Keratinocyte (primary cell): ENCODE results near the gene SKOR2. TPM values are rescaled to one million over a fixed set of nuclear protein-coding genes. Genes with fewer than 3 reads are reported as not detected.
"Not testable (repeated sequence)": the region's sequence is repeated elsewhere in the genome, so short reads cannot be mapped to it uniquely, and the experiment has no call there.

Experiments
- DNase-seq: peaks from one replicate; pipeline ENCODE4 v3.0.0-alpha.2; 2011; ENCODE audit warnings: low read depth, missing footprints, low spot score
- FAIRE-seq: peaks from 2 replicates; lab custom pipeline; 2011; peaks lifted over from hg19 to GRCh38; lab: Jason Lieb, UNC
- H2AFZ ChIP-seq: 2 replicates; pipeline ENCODE4 v1.6.0; 2012; ENCODE audit warnings: low read length, control low read depth, inconsistent platforms; ENCODE audit not compliant: control insufficient read depth
- H3K27ac ChIP-seq: 2 replicates; pipeline ENCODE4 v1.5.1; 2011; ENCODE audit warnings: low read length; ENCODE audit not compliant: control insufficient read depth, insufficient read depth
- H3K27me3 ChIP-seq: 3 replicates; pipeline ENCODE4 v1.6.0; 2011; ENCODE audit warnings: low read length; ENCODE audit not compliant: control insufficient read depth, insufficient read depth; ENCODE audit errors: extremely low read depth
- H3K36me3 ChIP-seq, 2 experiments: 2 replicates in 1 of 2; 3 replicates in 1 of 2; pipeline ENCODE4 v1.5.1; 2011; ENCODE audit warnings: low read length in 2 of 2, mild to moderate bottlenecking in 1 of 2; ENCODE audit not compliant: control insufficient read depth in 2 of 2, insufficient read depth in 2 of 2; ENCODE audit errors: extremely low read depth in 1 of 2
- H3K4me1 ChIP-seq: 3 replicates; pipeline ENCODE4 v1.5.1; 2011; ENCODE audit warnings: low read length; ENCODE audit not compliant: control insufficient read depth, insufficient read depth; ENCODE audit errors: extremely low read depth
- H3K4me2 ChIP-seq: 3 replicates; pipeline ENCODE4 v1.6.0; 2011; ENCODE audit warnings: low read depth, low read length; ENCODE audit not compliant: control insufficient read depth, insufficient read depth; ENCODE audit errors: extremely low read depth
- H3K4me3 ChIP-seq, 3 experiments: fragments of 200-600 bp in 1 of 3; sonication (generic) in 1 of 3; 2 replicates in 2 of 3; 3 replicates in 1 of 3; pipeline ENCODE4 v1.5.1; 2011 to 2016; ENCODE audit warnings: low read length in 3 of 3, mild to moderate bottlenecking in 3 of 3, control low read depth in 2 of 3, inconsistent platforms in 1 of 3, low read depth in 1 of 3, mixed read lengths in 1 of 3, mixed run types in 1 of 3, moderate library complexity in 1 of 3; ENCODE audit not compliant: control insufficient read depth in 2 of 3, insufficient read depth in 2 of 3; ENCODE audit errors: extremely low read depth in 1 of 3
- H3K79me2 ChIP-seq: 2 replicates; pipeline ENCODE4 v1.6.0; 2012; ENCODE audit warnings: low read length; ENCODE audit not compliant: control insufficient read depth, insufficient read depth
- H3K9ac ChIP-seq: 3 replicates; pipeline ENCODE4 v1.6.0; 2011; ENCODE audit warnings: low read length; ENCODE audit not compliant: control insufficient read depth, insufficient read depth; ENCODE audit errors: extremely low read depth
- H3K9me1 ChIP-seq: 3 replicates; pipeline ENCODE4 v1.6.0; 2011; ENCODE audit warnings: low read length; ENCODE audit not compliant: control insufficient read depth, insufficient read depth; ENCODE audit errors: extremely low read depth
- H3K9me3 ChIP-seq: 2 replicates; pipeline ENCODE4 v1.5.1; 2012; ENCODE audit warnings: low read depth, low read length; ENCODE audit not compliant: control insufficient read depth
- H4K20me1 ChIP-seq: 3 replicates; pipeline ENCODE4 v1.6.0; 2011; ENCODE audit warnings: low read length; ENCODE audit not compliant: control insufficient read depth, insufficient read depth; ENCODE audit errors: extremely low read depth
- EZH2 ChIP-seq: IDR thresholded peaks from one replicate; pipeline ENCODE4 v1.6.1; 2012; ENCODE audit warnings: inconsistent platforms, mild to moderate bottlenecking, low read length, moderate library complexity
- dilution Hi-C: fragments of 300-500 bp; cut with MboI; formaldehyde crosslinking; loops from one replicate; pipeline ENCODE4 v1.7.0; 2020; ENCODE audit warnings: low sequenced_read_pairs; ENCODE audit not compliant: extremely low pct_ligation_motif_present
- polyA plus RNA-seq, 5 experiments: library from polyadenylated mRNA; depleted of rRNA in 3 of 5; stranded (reverse) in 3 of 5; stranded (forward) in 1 of 5; unstranded in 1 of 5; fragments of >200 nt; gene quantifications; 1 replicate in 1 of 5; 2 replicates in 3 of 5; 3 replicates in 1 of 5; pipeline versions ENCODE4 v1.2.1 to v1.2.3, GENCODE V29; 2011 to 2012; ENCODE audit warnings: missing spikeins in 2 of 5, low read depth in 1 of 5, low replicate concordance in 1 of 5
- TF ChIP-seq, protein P1 (sequence below), 3 experiments: IDR thresholded peaks in 1 of 3; conservative IDR thresholded peaks in 1 of 3; optimal IDR thresholded peaks in 1 of 3; 2 replicates in 2 of 3; 3 replicates in 1 of 3; pipeline versions ENCODE3 to v1.5.1; 2011; ENCODE audit warnings: low read length in 3 of 3, mild to moderate bottlenecking in 3 of 3, moderate library complexity in 2 of 3, control low read depth in 1 of 3, inconsistent platforms in 1 of 3; ENCODE audit not compliant: insufficient read depth in 2 of 3; ENCODE audit errors: extremely low read depth in 1 of 3

SKOR2 gene
- polyA plus RNA-seq, 1 donor (not counting 4 experiments of a cell fraction or from before 2014, with no cell fraction given), result not detected

DNA sequence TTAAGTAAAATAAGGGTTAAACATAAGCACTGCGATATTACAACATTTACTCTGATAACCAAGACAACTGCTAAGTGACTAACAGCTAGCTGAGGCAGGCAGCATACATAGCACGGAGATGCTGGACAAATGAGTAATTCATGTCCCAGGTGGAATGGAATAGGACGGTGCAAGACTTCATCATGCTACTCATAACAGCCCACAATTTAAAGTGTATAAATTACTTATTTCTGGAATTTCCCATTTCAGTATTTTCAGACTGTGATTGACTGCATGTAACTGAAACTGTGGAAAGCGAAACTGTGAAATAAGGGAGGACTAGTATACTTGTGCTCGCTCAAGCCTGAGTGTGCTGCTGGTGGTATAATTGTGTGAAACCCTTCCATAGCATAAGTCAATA lies 88.2 kb downstream of the SKOR2 start:
- Histone ChIP-seq H3K4me1 (peaks cover 5% of the 10 kb centered on the region), H2AFZ (no peak overlapping the region), H3K27me3 (no peaks in the 10 kb centered on the region), H4K20me1 (peaks cover 4% of the 10 kb centered on the region), H3K4me3 (no peak overlapping the region), H3K79me2 (peaks cover 78% of the 10 kb centered on the region), H3K36me3 (no peaks in the 10 kb centered on the region), H3K9ac (peak overlapping the region; percentile 22), H3K9me3 (no peaks in the 10 kb centered on the region), H3K9me1 (no peaks in the 10 kb centered on the region), H3K27ac (peak overlapping the region; percentile 66), H3K4me2 (peak overlapping the region; percentile 37)
- peak; percentile 65 for FAIRE-seq
- dilution Hi-C loops, result no loop called here
- no peak for TF ChIP-seq EZH2
- TF ChIP-seq, protein P1, sequence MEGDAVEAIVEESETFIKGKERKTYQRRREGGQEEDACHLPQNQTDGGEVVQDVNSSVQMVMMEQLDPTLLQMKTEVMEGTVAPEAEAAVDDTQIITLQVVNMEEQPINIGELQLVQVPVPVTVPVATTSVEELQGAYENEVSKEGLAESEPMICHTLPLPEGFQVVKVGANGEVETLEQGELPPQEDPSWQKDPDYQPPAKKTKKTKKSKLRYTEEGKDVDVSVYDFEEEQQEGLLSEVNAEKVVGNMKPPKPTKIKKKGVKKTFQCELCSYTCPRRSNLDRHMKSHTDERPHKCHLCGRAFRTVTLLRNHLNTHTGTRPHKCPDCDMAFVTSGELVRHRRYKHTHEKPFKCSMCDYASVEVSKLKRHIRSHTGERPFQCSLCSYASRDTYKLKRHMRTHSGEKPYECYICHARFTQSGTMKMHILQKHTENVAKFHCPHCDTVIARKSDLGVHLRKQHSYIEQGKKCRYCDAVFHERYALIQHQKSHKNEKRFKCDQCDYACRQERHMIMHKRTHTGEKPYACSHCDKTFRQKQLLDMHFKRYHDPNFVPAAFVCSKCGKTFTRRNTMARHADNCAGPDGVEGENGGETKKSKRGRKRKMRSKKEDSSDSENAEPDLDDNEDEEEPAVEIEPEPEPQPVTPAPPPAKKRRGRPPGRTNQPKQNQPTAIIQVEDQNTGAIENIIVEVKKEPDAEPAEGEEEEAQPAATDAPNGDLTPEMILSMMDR (optimal IDR thresholded peaks at IDR 0.05 in 1 of 3, IDR thresholded peaks at IDR 0.05 in 1 of 3, conservative IDR thresholded peaks at IDR 0.05 in 1 of 3; ENCODE audit: extremely low read depth in 1 of 3, insufficient read depth in 2 of 3, low read length in 3 of 3), result no peak
- DNase-seq, result no peak

DNA sequence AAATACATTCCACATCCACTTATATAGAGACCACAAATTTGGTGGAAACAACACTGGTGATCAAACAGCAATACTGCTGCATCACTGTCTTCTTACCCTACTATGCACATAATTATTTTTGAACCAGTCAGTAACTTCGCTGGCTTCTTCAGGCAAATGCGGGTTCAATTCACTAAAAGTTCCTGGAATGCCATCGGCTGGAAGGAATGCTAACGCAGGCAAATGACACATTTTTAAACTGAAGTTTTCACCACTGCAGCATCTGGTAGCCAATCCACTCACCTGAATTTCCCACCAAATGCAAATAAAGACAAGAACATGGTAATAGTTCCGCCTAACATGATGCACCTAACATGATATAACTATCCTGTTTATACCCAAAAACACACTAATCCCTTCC lies 91.2 kb downstream of the SKOR2 start:
- H3K4me2 ChIP-seq, result no peak overlapping the region
- FAIRE-seq, result no peak
- H3K36me3 ChIP-seq, result no peaks in the 10 kb centered on the region
- TF ChIP-seq EZH2, result no peak
- TF ChIP-seq, protein P1 (optimal IDR thresholded peaks at IDR 0.05 in 1 of 3, IDR thresholded peaks at IDR 0.05 in 1 of 3, conservative IDR thresholded peaks at IDR 0.05 in 1 of 3; ENCODE audit: extremely low read depth in 1 of 3, insufficient read depth in 2 of 3, low read length in 3 of 3), result no peak
- H3K79me2 ChIP-seq, result peaks cover 63% of the 10 kb centered on the region
- H3K9me1 ChIP-seq, result no peaks in the 10 kb centered on the region
- H3K9me3 ChIP-seq, result no peaks in the 10 kb centered on the region
- no peak overlapping the region for H2AFZ ChIP-seq
- dilution Hi-C loops, result no loop called here
- peaks cover 5% of the 10 kb centered on the region for H3K4me1 ChIP-seq
- H3K27me3 ChIP-seq, result no peaks in the 10 kb centered on the region
- H3K27ac ChIP-seq, result no peak overlapping the region
- no peak for DNase-seq
- no peak overlapping the region for H3K9ac ChIP-seq
- no peak overlapping the region for H3K4me3 ChIP-seq
- H4K20me1 ChIP-seq, result peaks cover 4% of the 10 kb centered on the region

DNA sequence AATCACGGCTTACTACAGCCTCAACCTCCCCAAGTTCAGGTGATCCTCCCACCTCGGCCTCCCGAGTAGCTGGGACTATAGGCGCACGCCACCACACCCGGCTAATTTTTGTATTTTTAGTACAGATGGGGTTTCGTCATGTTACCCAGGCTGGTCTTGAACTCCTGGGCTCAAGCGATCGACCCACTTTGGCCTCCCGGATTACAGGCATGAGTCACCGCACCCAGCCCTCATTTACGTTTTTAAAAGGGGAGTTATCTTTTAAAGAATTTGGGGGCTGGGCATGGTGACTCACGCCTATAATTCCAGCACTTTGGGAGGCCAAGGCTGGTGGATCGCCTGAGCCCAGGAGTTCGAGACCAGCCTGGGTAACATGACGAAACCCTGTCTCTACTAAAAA lies 93.1 kb downstream of the SKOR2 start:
- H3K9me1 ChIP-seq, H3K36me3 ChIP-seq, FAIRE-seq, H2AFZ ChIP-seq, H3K9ac ChIP-seq, dilution Hi-C loops, H3K4me3 ChIP-seq, DNase-seq, H3K27me3 ChIP-seq, H3K4me2 ChIP-seq, H3K27ac ChIP-seq, H4K20me1 ChIP-seq, H3K9me3 ChIP-seq, H3K4me1 ChIP-seq: not testable (repeated sequence)
- H3K79me2 ChIP-seq, result peaks cover 48% of the 10 kb centered on the region
